Posterior cingulate gyrus (tissue), 11 donors: ENCODE data around the gene MORC4.
"Not testable (repeated sequence)": the region's sequence is repeated elsewhere in the genome, so short reads cannot be mapped to it uniquely, and the experiment has no call there.

Experiments
- DNase-seq, 10 donors: peaks; one replicate each; pipeline versions ENCODE4 v3.0.0 to v3.0.0-alpha.2; 2020 to 2021; ENCODE audit warnings: mixed read lengths in 3 of 10
- intact Hi-C: fragments of 100-400 bp; cut with DNase I; formaldehyde crosslinking; loops from one replicate; pipeline ENCODE4 v1.15.1; 2023

MORC4 gene

GRCh38 chrX:107000013-107000515 is at the start of gene MORC4:
Gene MORC4 (minus strand): TSS chrX:107000212. CDS start chrX:106999969, 243 bp downstream.
- DNase-seq = peak; percentile 51 to 96 (median 65)
- intact Hi-C loops = loop anchor here (10.0 kb wide), 1 partner anchor 625 kb away; the partner anchor contains the start of gene PRPS1

GRCh38 chrX:107047622-107048021 is 47.6 kb upstream of the MORC4 start:
- intact Hi-C loops = no loop called here
- DNase-seq = no peak

GRCh38 chrX:107029752-107030151 is 29.7 kb upstream of the MORC4 start:
- no peak for DNase-seq
- intact Hi-C loops = no loop called here

GRCh38 chrX:107025545-107025944 is 25.5 kb upstream of the MORC4 start:
- DNase-seq = no peak
- intact Hi-C loops = no loop called here

GRCh38 chrX:107014936-107015335 is 14.9 kb upstream of the MORC4 start:
- intact Hi-C loops = no loop called here
- DNase-seq = no peak

GRCh38 chrX:107008034-107008433 is 8.0 kb upstream of the MORC4 start:
- no peak for DNase-seq
- intact Hi-C loops = loop anchor here (10.0 kb wide), 1 partner anchor 617 kb away; the partner anchor contains the start of gene PRPS1

- peak; percentile 13 to 88 (median 47) for DNase-seq
- intact Hi-C loops = no loop called here
Measured at GRCh38 chrX:106999002-106999975, 723 bp downstream of the MORC4 start.

GRCh38 chrX:106997611-106998010 is 2.4 kb downstream of the MORC4 start:
- DNase-seq = no peak
- intact Hi-C loops = no loop called here

GRCh38 chrX:106995678-106996077 is 4.3 kb downstream of the MORC4 start:
- intact Hi-C loops = no loop called here
- DNase-seq = no peak

GRCh38 chrX:106987488-106987887 is 12.5 kb downstream of the MORC4 start:
- intact Hi-C loops = no loop called here
- DNase-seq = no peak

GRCh38 chrX:106980952-106981626 is 18.9 kb downstream of the MORC4 start:
- intact Hi-C loops = no loop called here
- DNase-seq = no peak

- no peak for DNase-seq
- intact Hi-C loops = no loop called here
Measured at GRCh38 chrX:106976416-106976815, 23.6 kb downstream of the MORC4 start.

GRCh38 chrX:106973433-106974149 is 26.4 kb downstream of the MORC4 start:
- intact Hi-C loops = no loop called here
- no peak for DNase-seq

GRCh38 chrX:106972896-106973295 is 27.1 kb downstream of the MORC4 start:
- no peak for DNase-seq
- intact Hi-C loops = no loop called here

- DNase-seq = peak in 1 of 10 donors; percentile 75
- intact Hi-C loops = not testable (repeated sequence)
Measured at GRCh38 chrX:106966547-106966946, 33.5 kb downstream of the MORC4 start.

GRCh38 chrX:106964290-106964689 is 35.7 kb downstream of the MORC4 start:
- DNase-seq = no peak
- intact Hi-C loops = no loop called here

GRCh38 chrX:106963111-106963510 is 36.9 kb downstream of the MORC4 start:
- intact Hi-C loops = no loop called here
- no peak for DNase-seq

- intact Hi-C loops = loop anchor here (10.0 kb wide), 1 partner anchor 475 kb away; no protein-coding TSS in a partner anchor
- no peak for DNase-seq
Measured at GRCh38 chrX:106959901-106960300, 40.1 kb downstream of the MORC4 start.

- intact Hi-C loops = loop anchor here (10.0 kb wide), 1 partner anchor 473 kb away; no protein-coding TSS in a partner anchor
- no peak for DNase-seq
Measured at GRCh38 chrX:106957856-106958255, 42.2 kb downstream of the MORC4 start.
